Suprapubic skin (tissue), 4 donors: ENCODE data around the gene C5orf47.

ENCODE experiments used
- CTCF ChIP-seq, 2 donors: fragments of 200-600 bp in 1 of 2; fragments of 450-650 bp in 1 of 2; sonication (generic) in 1 of 2; IDR thresholded peaks; one replicate each; pipeline ENCODE4 v1.5.1; 2016 to 2019; ENCODE audit warnings: antibody characterized with exemption in 2 of 2, mild to moderate bottlenecking in 1 of 2, moderate library complexity in 1 of 2
- EP300 ChIP-seq: sonication (generic); formaldehyde crosslinking; IDR thresholded peaks from one replicate; pipeline ENCODE4 v1.6.1; 2017; ENCODE audit warnings: antibody characterized with exemption
- POLR2A ChIP-seq, 2 donors: fragments of 450-650 bp; IDR thresholded peaks; one replicate each; pipeline ENCODE4 v1.6.1; 2017; ENCODE audit warnings: antibody characterized with exemption in 2 of 2, mild to moderate bottlenecking in 2 of 2, moderate library complexity in 2 of 2
- POLR2AphosphoS5 ChIP-seq, 3 donors: sonication (generic); formaldehyde crosslinking; IDR thresholded peaks; one replicate each; pipeline ENCODE4 v1.6.1; 2017; ENCODE audit warnings: antibody characterized with exemption in 3 of 3

- TF ChIP-seq CTCF (IDR thresholded peaks at IDR 0.05) (no peak), POLR2A (IDR thresholded peaks at IDR 0.05) (no peak), POLR2AphosphoS5 (IDR thresholded peaks at IDR 0.05) (no peak), EP300 (no peak)
These were observed 21.7 kb upstream of the C5orf47 start for GRCh38 chr5:173967241-173967640.
